Measurements from ENCODE around the gene SLC16A5.
"Not testable (repeated sequence)": the region's sequence is repeated elsewhere in the genome, so short reads cannot be mapped to it uniquely, and the experiment has no call there.

- not testable (repeated sequence) for TF ChIP-seq CTCF, POLR2A (IDR thresholded peaks at IDR 0.05)
Measured at GRCh38 chr17:75072909-75073308, 14.8 kb upstream of the SLC16A5 start.
